Superior temporal gyrus (tissue), 1 donor: ENCODE data around the gene LRFN5.

Experiments
- DNase-seq: peaks from one replicate; pipeline ENCODE4 v3.0.0-alpha.2; 2016; ENCODE audit errors: extremely low spot score

LRFN5 gene

GRCh38 chr14:41773536-41774279 is 167.0 kb downstream of the LRFN5 start:
- DNase-seq: no peak

- DNase-seq: no peak
Observed at GRCh38 chr14:41782511-41782910, 175.8 kb downstream of the LRFN5 start.

GRCh38 chr14:41783403-41783802 is 176.7 kb downstream of the LRFN5 start:
- DNase-seq: no peak

- DNase-seq: no peak
Observed at GRCh38 chr14:41785696-41786095, 179.0 kb downstream of the LRFN5 start.

GRCh38 chr14:41799817-41800216 is 193.1 kb downstream of the LRFN5 start:
- no peak for DNase-seq

GRCh38 chr14:41805633-41806032 is 199.0 kb downstream of the LRFN5 start:
- DNase-seq: no peak

GRCh38 chr14:41806366-41806975 is 199.8 kb downstream of the LRFN5 start:
- no peak for DNase-seq

- DNase-seq: no peak
Observed at GRCh38 chr14:41810362-41810761, 203.7 kb downstream of the LRFN5 start.

- no peak for DNase-seq
Observed at GRCh38 chr14:41817626-41818025, 210.9 kb downstream of the LRFN5 start.

- DNase-seq: no peak
Observed at GRCh38 chr14:41824441-41824840, 217.8 kb downstream of the LRFN5 start.

GRCh38 chr14:41825622-41826021 is 218.9 kb downstream of the LRFN5 start:
- no peak for DNase-seq

- DNase-seq: no peak
Observed at GRCh38 chr14:41830714-41831406, 224.2 kb downstream of the LRFN5 start.

GRCh38 chr14:41839661-41840060 is 233.0 kb downstream of the LRFN5 start:
- no peak for DNase-seq

- DNase-seq: no peak
Observed at GRCh38 chr14:41859336-41859735, 252.7 kb downstream of the LRFN5 start.

- DNase-seq: no peak
Observed at GRCh38 chr14:41860586-41860985, 253.9 kb downstream of the LRFN5 start.

- DNase-seq: no peak
Observed at GRCh38 chr14:41865894-41866293, 259.2 kb downstream of the LRFN5 start.

- no peak for DNase-seq
Observed at GRCh38 chr14:41868396-41868795, 261.7 kb downstream of the LRFN5 start.

- peak; percentile 57 for DNase-seq
Observed at GRCh38 chr14:41872931-41873685, 266.4 kb downstream of the LRFN5 start.

GRCh38 chr14:41873686-41874317 is 267.1 kb downstream of the LRFN5 start:
- DNase-seq: no peak

- peak; percentile 43 for DNase-seq
Observed at GRCh38 chr14:41875116-41875515, 268.4 kb downstream of the LRFN5 start.

GRCh38 chr14:41878321-41878720 is 271.6 kb downstream of the LRFN5 start:
- DNase-seq: no peak

GRCh38 chr14:41891624-41892023 is 284.9 kb downstream of the LRFN5 start:
- no peak for DNase-seq
